Ovary (tissue), 9 donors: ENCODE measurements around the gene NOS3. TPM values are rescaled to one million over a fixed set of nuclear protein-coding genes. Genes with fewer than 3 reads are reported as not detected.

ENCODE experiments used
- DNase-seq, 5 donors: peaks; one replicate each; pipeline ENCODE4 v3.0.0-alpha.2; 2019 to 2020
- H3K27ac ChIP-seq, 2 donors: fragments of 200-600 bp; one replicate each; pipeline versions ENCODE4 v1.5.1 to v1.8.0; 2019 to 2022
- H3K27me3 ChIP-seq: fragments of 200-600 bp; one replicate; pipeline ENCODE4 v1.8.0; 2022
- H3K36me3 ChIP-seq: fragments of 200-600 bp; sonication (generic); one replicate; pipeline ENCODE4 v1.5.1; 2019
- H3K4me1 ChIP-seq: one replicate; pipeline ENCODE4 v1.8.1; 2013; ENCODE audit warnings: mild to moderate bottlenecking, moderate library complexity; ENCODE audit not compliant: insufficient read depth
- H3K4me3 ChIP-seq: fragments of 200-600 bp; sonication (generic); one replicate; pipeline ENCODE4 v1.5.1; 2017
- H3K9me3 ChIP-seq, 2 donors: fragments of 200-600 bp in 1 of 2; sonication (generic) in 1 of 2; one replicate each; pipeline versions ENCODE4 v1.5.1 to v1.8.1; 2013 to 2019; ENCODE audit warnings: mild to moderate bottlenecking in 1 of 2, moderate library complexity in 1 of 2
- CTCF ChIP-seq, 3 donors: fragments of 450-650 bp in 2 of 3; fragments of 200-600 bp in 1 of 3; IDR thresholded peaks; one replicate each; pipeline versions ENCODE4 v1.5.1 to v1.8.0; 2016 to 2022; ENCODE audit warnings: antibody characterized with exemption in 3 of 3, mild to moderate bottlenecking in 1 of 3
- EP300 ChIP-seq: sonication (generic); formaldehyde crosslinking; IDR thresholded peaks from one replicate; pipeline ENCODE4 v1.6.1; 2017; ENCODE audit warnings: antibody characterized with exemption
- POLR2A ChIP-seq: fragments of 450-650 bp; IDR thresholded peaks from one replicate; pipeline ENCODE4 v1.6.1; 2017; ENCODE audit warnings: antibody characterized with exemption, mild to moderate bottlenecking, moderate library complexity
- WGBS, 3 donors: extraction: QIAGEN DNeasy Blood & Tissue Kit in 1 of 3; methylation state at CpG; one replicate each; pipeline versions ENCODE4 v1.1.5 to v1.1.7; 2013 to 2017; 5-methylcytosine and 5-hydroxymethylcytosine counted together
- intact Hi-C, 4 donors: fragments of 100-400 bp; cut with DNase I; formaldehyde crosslinking; loops; one replicate each; pipeline versions ENCODE4 v1.11.0 to v1.15.1; 2022 to 2023
- polyA plus RNA-seq, 2 donors: library from polyadenylated mRNA; stranded (reverse); fragments of 200-250 nt in 1 of 2; fragments of 350-450 nt in 1 of 2; fragmentation: Illumina TruSeq in 1 of 2; extraction: RNeasy Lipid Tissue Mini Kit (QIAGEN cat#74804) in 1 of 2; gene quantifications; one replicate each; pipeline ENCODE4 v1.2.3, GENCODE V29; 2013 to 2014
- total RNA-seq, 7 donors: library from RNA; depleted of rRNA in 2 of 7; stranded (reverse); fragments of >200 nt in 2 of 7; fragmentation: NEBNext Ultra II Directional in 3 of 7; extraction: Animal tissue kit (Norgen Biotek cat#: 25700) in 3 of 7; gene quantifications; one replicate each; pipeline versions ENCODE4 v1.1.0 to v1.2.4, GENCODE V29; 2016 to 2023
- donor health status: DM: no; HTN: no; CAD: no; lungs with moderate emphysema.
- donor health status: DM: no; HTN: no; CAD: no.
- donor health status: Bipolar disorder and iron deficiency.
- donor health status: DM: yes; HTN: yes; CAD: no.
- donor health status: DM: no; HTN: no; CAD: no.
- donor health status: DM: yes; HTN: yes; CAD: no.

Gene NOS3
- total and polyA plus RNA-seq, 9 donors: 1.0 to 26.0 (median 5.4) TPM

DNA sequence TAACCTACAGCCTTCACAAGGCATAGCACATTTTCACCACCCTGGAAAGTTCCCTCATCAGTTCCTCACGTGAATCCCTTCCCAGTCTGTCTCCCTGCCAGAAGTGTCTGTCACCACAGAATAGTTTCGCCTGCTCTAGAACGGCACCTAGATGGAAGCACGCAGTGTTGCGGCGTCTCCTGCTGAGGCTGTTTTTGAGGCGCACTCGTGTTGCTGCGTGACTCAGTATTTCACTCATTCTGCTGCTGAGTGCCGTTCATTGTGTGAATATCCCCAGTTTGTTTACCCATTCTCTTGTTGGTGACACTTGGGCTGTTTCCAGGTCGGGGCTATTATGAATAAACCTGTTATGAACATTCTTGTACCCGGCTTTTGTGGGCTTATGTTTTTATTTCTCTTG lies 12.8 kb downstream of the NOS3 start:
- H3K4me3 ChIP-seq: no peak overlapping the region
- intact Hi-C loops: no loop called here
- H3K36me3 ChIP-seq: no peaks in the 10 kb centered on the region
- DNase-seq: no peak
- 80 to 85% (median 84%) methylated on average over 12 of the region's 12 CpGs for WGBS, 3 donors
- no peak overlapping the region for H3K27ac ChIP-seq
- H3K4me1 ChIP-seq: peaks cover 3% of the 10 kb centered on the region
- no peaks in the 10 kb centered on the region for H3K27me3 ChIP-seq
- no peaks in the 10 kb centered on the region for H3K9me3 ChIP-seq
- TF ChIP-seq POLR2A: no peak
- no peak for TF ChIP-seq EP300
- TF ChIP-seq CTCF (IDR thresholded peaks at IDR 0.05): no peak

GRCh38 chr7:151005566-151005965 lies 14.7 kb downstream of the NOS3 start:
- intact Hi-C loops: loop anchor here in 1 of 4 donors (5.0 kb wide), 1 partner anchor 107 kb away; no protein-coding TSS in a partner anchor

DNA sequence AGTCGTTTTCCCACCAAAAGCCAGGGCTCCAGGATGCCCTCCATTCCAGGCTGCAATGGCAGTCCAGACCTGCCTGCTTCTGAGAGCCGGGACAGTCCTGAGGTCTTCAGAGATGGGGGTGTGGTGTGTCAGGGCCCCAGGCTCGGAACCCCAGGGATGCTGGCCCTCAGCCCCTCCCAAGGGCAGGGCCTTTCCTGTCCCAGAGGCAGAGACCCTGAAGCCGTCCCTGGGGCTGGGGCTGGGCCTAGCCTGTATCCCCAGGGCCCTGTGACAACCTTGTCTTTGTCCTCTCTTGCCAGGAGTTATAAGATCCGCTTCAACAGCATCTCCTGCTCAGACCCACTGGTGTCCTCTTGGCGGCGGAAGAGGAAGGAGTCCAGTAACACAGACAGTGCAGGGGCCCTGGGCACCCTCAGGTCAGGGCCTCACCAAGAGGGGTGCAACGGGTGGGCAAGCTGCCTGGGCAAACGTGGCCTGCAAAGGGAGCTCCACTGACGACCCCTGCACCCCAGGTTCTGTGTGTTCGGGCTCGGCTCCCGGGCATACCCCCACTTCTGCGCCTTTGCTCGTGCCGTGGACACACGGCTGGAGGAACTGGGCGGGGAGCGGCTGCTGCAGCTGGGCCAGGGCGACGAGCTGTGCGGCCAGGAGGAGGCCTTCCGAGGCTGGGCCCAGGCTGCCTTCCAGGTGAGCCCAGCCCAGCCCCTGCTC lies 15.9 kb downstream of the NOS3 start:
- no peak for DNase-seq
- H3K9me3 ChIP-seq: no peaks in the 10 kb centered on the region
- no peaks in the 10 kb centered on the region for H3K36me3 ChIP-seq
- intact Hi-C loops: loop anchor here in 1 of 4 donors (5.0 kb wide), 1 partner anchor 106 kb away; no protein-coding TSS in a partner anchor
- no peaks in the 10 kb centered on the region for H3K27me3 ChIP-seq
- peaks cover 4% of the 10 kb centered on the region for H3K4me1 ChIP-seq
- H3K4me3 ChIP-seq: no peak overlapping the region
- WGBS, 3 donors: 81 to 88% (median 87%) methylated on average over 23 of the region's 23 CpGs
- no peak overlapping the region for H3K27ac ChIP-seq
- TF ChIP-seq EP300 (no peak), POLR2A (no peak), CTCF (IDR thresholded peaks at IDR 0.05) (no peak)

More at GRCh38 chr7:151005566-151005965, 14.7 kb downstream of the NOS3 start:
- Histone ChIP-seq H3K36me3 (no peaks in the 10 kb centered on the region), H3K4me1 (peaks cover 4% of the 10 kb centered on the region), H3K4me3 (no peak overlapping the region), H3K27ac (no peak overlapping the region), H3K9me3 (no peaks in the 10 kb centered on the region), H3K27me3 (no peaks in the 10 kb centered on the region)
- no peak for DNase-seq
- no peak for TF ChIP-seq EP300
- no peak for TF ChIP-seq POLR2A
- TF ChIP-seq CTCF (IDR thresholded peaks at IDR 0.05): no peak
- 66 to 72% (median 67%) methylated on average over 9 of the region's 9 CpGs for WGBS, 3 donors

GRCh38 chr7:151007469-151007898 lies 16.7 kb downstream of the NOS3 start:
- no peaks in the 10 kb centered on the region for H3K9me3 ChIP-seq
- no peaks in the 10 kb centered on the region for H3K27me3 ChIP-seq
- no peak for DNase-seq
- peaks cover 4% of the 10 kb centered on the region for H3K4me1 ChIP-seq
- no peaks in the 10 kb centered on the region for H3K36me3 ChIP-seq
- no peak overlapping the region for H3K4me3 ChIP-seq
- WGBS, 3 donors: 37 to 69% (median 53%) methylated on average over 7 of the region's 7 CpGs
- intact Hi-C loops: loop anchor here in 1 of 4 donors (5.0 kb wide), 1 partner anchor 105 kb away; no protein-coding TSS in a partner anchor
- no peak for TF ChIP-seq POLR2A
- no peak for TF ChIP-seq CTCF (IDR thresholded peaks at IDR 0.05)
- no peak for TF ChIP-seq EP300
- H3K27ac ChIP-seq: no peak overlapping the region
